ENCODE results near the gene UBAP2L.

Gene UBAP2L

GRCh38 chr1:154295408-154296235 lies 74.9 kb downstream of the UBAP2L start:
- TF ChIP-seq EZH2 (IDR thresholded peaks at IDR 0.05; ENCODE audit: borderline replicate concordance, low read depth, low read length, severe bottlenecking) (no peak), CTCF (IDR thresholded peaks at IDR 0.05; ENCODE audit: borderline replicate concordance, extremely low read depth, low read length, poor library complexity, severe bottlenecking) (no peak)
- Histone ChIP-seq H3K27me3 (ENCODE audit: insufficient read depth, low read length, poor library complexity) (no peaks in the 10 kb centered on the region), H3K4me2 (ENCODE audit: insufficient read depth, low read length) (no peak overlapping the region), H3K4me1 (ENCODE audit: insufficient read depth, low read length) (no peaks in the 10 kb centered on the region), H3K9me3 (ENCODE audit: insufficient read depth, low read length, severe bottlenecking) (peaks cover 14% of the 10 kb centered on the region), H3K79me2 (ENCODE audit: insufficient read depth, low read length) (no peaks in the 10 kb centered on the region), H4K20me1 (ENCODE audit: insufficient read depth, low read length) (no peaks in the 10 kb centered on the region), H3K4me3 (ENCODE audit: low read depth in 1 of 2, low read length in 2 of 2) (no peak overlapping the region), H3K9ac (ENCODE audit: low read depth, low read length) (no peak overlapping the region), H3K27ac (ENCODE audit: low read length) (no peak overlapping the region), H2AFZ (ENCODE audit: low read depth, low read length) (no peak overlapping the region), H3K36me3 (ENCODE audit: insufficient read depth, low read length) (no peaks in the 10 kb centered on the region)
- ATAC-seq (ENCODE audit: insufficient read depth, low read depth) (no peak), DNase-seq (no peak)

- no peak for DNase-seq
- Histone ChIP-seq H3K79me2 (ENCODE audit: insufficient read depth, low read length) (no peaks in the 10 kb centered on the region), H3K36me3 (ENCODE audit: insufficient read depth, low read length) (no peaks in the 10 kb centered on the region), H3K9me3 (ENCODE audit: insufficient read depth, low read length, severe bottlenecking) (no peaks in the 10 kb centered on the region), H3K27me3 (ENCODE audit: insufficient read depth, low read length, poor library complexity) (no peaks in the 10 kb centered on the region), H2AFZ (ENCODE audit: low read depth, low read length) (no peak overlapping the region), H3K4me3 (ENCODE audit: low read depth in 1 of 2, low read length in 2 of 2) (no peak overlapping the region), H3K4me1 (ENCODE audit: insufficient read depth, low read length) (no peaks in the 10 kb centered on the region), H4K20me1 (ENCODE audit: insufficient read depth, low read length) (no peaks in the 10 kb centered on the region), H3K9ac (ENCODE audit: low read depth, low read length) (no peak overlapping the region), H3K4me2 (ENCODE audit: insufficient read depth, low read length) (no peak overlapping the region), H3K27ac (ENCODE audit: low read length) (no peak overlapping the region)
- no peak for TF ChIP-seq CTCF (IDR thresholded peaks at IDR 0.05; ENCODE audit: borderline replicate concordance, extremely low read depth, low read length, poor library complexity, severe bottlenecking)
- no peak for TF ChIP-seq EZH2 (IDR thresholded peaks at IDR 0.05; ENCODE audit: borderline replicate concordance, low read depth, low read length, severe bottlenecking)
- no peak for ATAC-seq (ENCODE audit: insufficient read depth, low read depth)
Measured at GRCh38 chr1:154301582-154301981, 80.8 kb downstream of the UBAP2L start.

GRCh38 chr1:154304664-154305337 lies 84.0 kb downstream of the UBAP2L start:
- H3K4me3 ChIP-seq (ENCODE audit: low read depth in 1 of 2, low read length in 2 of 2) = no peak overlapping the region
- no peak overlapping the region for H2AFZ ChIP-seq (ENCODE audit: low read depth, low read length)
- ATAC-seq (ENCODE audit: insufficient read depth, low read depth) (no peak), DNase-seq (no peak)
- H4K20me1 ChIP-seq (ENCODE audit: insufficient read depth, low read length) = no peaks in the 10 kb centered on the region
- TF ChIP-seq CTCF (IDR thresholded peaks at IDR 0.05; ENCODE audit: borderline replicate concordance, extremely low read depth, low read length, poor library complexity, severe bottlenecking) (no peak), EZH2 (IDR thresholded peaks at IDR 0.05; ENCODE audit: borderline replicate concordance, low read depth, low read length, severe bottlenecking) (no peak)
- H3K9ac ChIP-seq (ENCODE audit: low read depth, low read length) = no peak overlapping the region
- H3K9me3 ChIP-seq (ENCODE audit: insufficient read depth, low read length, severe bottlenecking) = no peaks in the 10 kb centered on the region
- no peaks in the 10 kb centered on the region for H3K4me1 ChIP-seq (ENCODE audit: insufficient read depth, low read length)
- H3K4me2 ChIP-seq (ENCODE audit: insufficient read depth, low read length) = no peak overlapping the region
- H3K36me3 ChIP-seq (ENCODE audit: insufficient read depth, low read length) = no peaks in the 10 kb centered on the region
- no peaks in the 10 kb centered on the region for H3K27me3 ChIP-seq (ENCODE audit: insufficient read depth, low read length, poor library complexity)
- H3K27ac ChIP-seq (ENCODE audit: low read length) = no peak overlapping the region
- no peaks in the 10 kb centered on the region for H3K79me2 ChIP-seq (ENCODE audit: insufficient read depth, low read length)
